ENCODE results near the gene VWA5B1.

VWA5B1 gene

DNA sequence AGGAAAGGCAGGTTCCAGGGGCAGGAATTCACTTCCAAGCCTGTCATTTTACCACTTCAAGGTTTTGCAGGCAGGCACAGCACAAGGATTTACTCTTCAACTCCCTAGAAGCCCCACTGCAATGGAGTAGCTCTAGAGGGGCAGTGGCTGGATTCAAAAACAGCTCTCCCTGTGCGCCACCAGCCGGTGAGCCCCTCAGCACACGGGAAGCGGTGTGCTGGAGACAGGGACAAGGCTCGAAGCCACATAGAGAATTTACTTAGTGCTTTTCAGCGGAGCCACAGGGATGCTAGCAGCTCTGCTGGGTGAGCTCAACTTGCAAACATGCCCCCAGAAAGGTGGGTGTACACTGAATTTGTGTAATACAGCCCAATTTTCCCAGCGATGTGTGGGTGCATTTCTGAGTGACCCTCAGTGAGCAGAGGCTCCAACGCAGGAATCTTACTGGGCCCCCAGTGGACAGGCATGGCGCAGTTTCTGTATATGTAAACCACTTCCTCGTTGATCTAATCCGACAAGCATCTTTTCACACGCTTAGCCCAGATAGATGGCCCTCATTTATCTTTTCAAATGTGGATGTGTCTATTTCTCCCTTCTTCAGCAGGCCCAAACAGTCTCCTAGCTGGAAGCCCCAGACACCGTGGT lies 10.9 kb downstream of the VWA5B1 start:
- no peak overlapping the region for H2AFZ ChIP-seq (ENCODE audit: low read depth, low read length)
- no peak overlapping the region for H3K4me3 ChIP-seq (ENCODE audit: low read length)
- H3K36me3 ChIP-seq (replicated peaks; ENCODE audit: low read depth, low read length): no peaks in the 10 kb centered on the region
- no peak overlapping the region for H3K4me2 ChIP-seq (ENCODE audit: low read length)
- H3K27me3 ChIP-seq (ENCODE audit: low read depth, low read length): peaks cover 11% of the 10 kb centered on the region; the same call in 1 of the 2 replicates
- no peaks in the 10 kb centered on the region for H4K20me1 ChIP-seq (ENCODE audit: insufficient read depth, low read length)
- H3K79me2 ChIP-seq (ENCODE audit: low read length): no peaks in the 10 kb centered on the region
- no peak for TF ChIP-seq EZH2phosphoT487 (IDR thresholded peaks at IDR 0.05; ENCODE audit: low read depth)
- TF ChIP-seq, protein P1, sequence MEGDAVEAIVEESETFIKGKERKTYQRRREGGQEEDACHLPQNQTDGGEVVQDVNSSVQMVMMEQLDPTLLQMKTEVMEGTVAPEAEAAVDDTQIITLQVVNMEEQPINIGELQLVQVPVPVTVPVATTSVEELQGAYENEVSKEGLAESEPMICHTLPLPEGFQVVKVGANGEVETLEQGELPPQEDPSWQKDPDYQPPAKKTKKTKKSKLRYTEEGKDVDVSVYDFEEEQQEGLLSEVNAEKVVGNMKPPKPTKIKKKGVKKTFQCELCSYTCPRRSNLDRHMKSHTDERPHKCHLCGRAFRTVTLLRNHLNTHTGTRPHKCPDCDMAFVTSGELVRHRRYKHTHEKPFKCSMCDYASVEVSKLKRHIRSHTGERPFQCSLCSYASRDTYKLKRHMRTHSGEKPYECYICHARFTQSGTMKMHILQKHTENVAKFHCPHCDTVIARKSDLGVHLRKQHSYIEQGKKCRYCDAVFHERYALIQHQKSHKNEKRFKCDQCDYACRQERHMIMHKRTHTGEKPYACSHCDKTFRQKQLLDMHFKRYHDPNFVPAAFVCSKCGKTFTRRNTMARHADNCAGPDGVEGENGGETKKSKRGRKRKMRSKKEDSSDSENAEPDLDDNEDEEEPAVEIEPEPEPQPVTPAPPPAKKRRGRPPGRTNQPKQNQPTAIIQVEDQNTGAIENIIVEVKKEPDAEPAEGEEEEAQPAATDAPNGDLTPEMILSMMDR (IDR thresholded peaks at IDR 0.05; ENCODE audit: low read depth, low read length): no peak
- H3K9me3 ChIP-seq (ENCODE audit: insufficient read depth, low read length): no peaks in the 10 kb centered on the region
- H3K27ac ChIP-seq (ENCODE audit: low read length): no peak overlapping the region
- H3K4me1 ChIP-seq (ENCODE audit: low read length): no peaks in the 10 kb centered on the region
- H3K9ac ChIP-seq (ENCODE audit: low read length): no peak overlapping the region

DNA sequence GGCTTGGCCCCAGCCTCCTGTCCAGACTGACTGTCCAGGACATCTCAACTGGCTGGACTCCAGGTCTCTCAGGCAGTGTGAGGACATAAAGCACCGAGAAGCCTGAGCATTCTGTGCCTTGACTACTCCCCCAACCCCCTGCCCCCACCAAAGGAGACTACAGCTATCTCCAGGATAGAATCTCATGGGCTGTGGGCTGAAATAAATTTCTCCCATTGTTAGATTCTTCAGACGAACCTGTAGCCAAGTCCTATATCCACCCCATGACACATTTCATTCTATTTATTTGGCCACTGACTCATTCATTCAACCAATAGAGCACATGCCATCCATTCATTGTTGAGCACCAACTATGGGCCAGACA lies 11.4 kb downstream of the VWA5B1 start:
- no peaks in the 10 kb centered on the region for H3K79me2 ChIP-seq (ENCODE audit: low read length)
- no peaks in the 10 kb centered on the region for H3K4me1 ChIP-seq (ENCODE audit: low read length)
- no peaks in the 10 kb centered on the region for H4K20me1 ChIP-seq (ENCODE audit: insufficient read depth, low read length)
- no peak overlapping the region for H3K4me3 ChIP-seq (ENCODE audit: low read length)
- H3K27me3 ChIP-seq (ENCODE audit: low read depth, low read length): peaks cover 11% of the 10 kb centered on the region; the same call in 1 of the 2 replicates
- H3K9ac ChIP-seq (ENCODE audit: low read length): no peak overlapping the region
- H3K36me3 ChIP-seq (replicated peaks; ENCODE audit: low read depth, low read length): no peaks in the 10 kb centered on the region
- H3K4me2 ChIP-seq (ENCODE audit: low read length): no peak overlapping the region
- H3K27ac ChIP-seq (ENCODE audit: low read length): no peak overlapping the region
- TF ChIP-seq, protein P1 (IDR thresholded peaks at IDR 0.05; ENCODE audit: low read depth, low read length): no peak
- no peak for TF ChIP-seq EZH2phosphoT487 (IDR thresholded peaks at IDR 0.05; ENCODE audit: low read depth)
- H2AFZ ChIP-seq (ENCODE audit: low read depth, low read length): no peak overlapping the region
- no peaks in the 10 kb centered on the region for H3K9me3 ChIP-seq (ENCODE audit: insufficient read depth, low read length)

DNA sequence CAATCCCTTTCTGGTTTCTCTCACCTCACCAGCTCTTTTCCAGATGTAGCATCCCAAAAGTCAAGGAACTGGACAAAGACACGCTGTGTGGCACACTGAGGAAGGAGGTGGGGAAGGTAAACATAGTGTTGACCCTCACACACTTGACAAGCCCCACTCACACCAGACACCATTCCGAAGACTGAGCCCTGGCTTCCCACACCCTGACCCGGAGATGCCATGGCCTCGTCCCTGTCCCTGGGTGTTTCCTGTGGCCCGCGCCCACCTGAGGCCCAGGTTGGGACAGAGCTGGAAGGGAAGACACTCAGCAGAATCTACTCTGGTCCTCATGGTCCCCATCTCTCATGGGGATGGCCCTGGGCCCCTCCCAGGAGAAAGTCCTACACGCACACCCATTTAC lies 16.4 kb downstream of the VWA5B1 start:
- Histone ChIP-seq H2AFZ (ENCODE audit: low read depth, low read length) (no peak overlapping the region), H4K20me1 (ENCODE audit: insufficient read depth, low read length) (no peaks in the 10 kb centered on the region), H3K79me2 (ENCODE audit: low read length) (no peaks in the 10 kb centered on the region), H3K4me2 (ENCODE audit: low read length) (no peak overlapping the region), H3K9me3 (ENCODE audit: insufficient read depth, low read length) (no peaks in the 10 kb centered on the region), H3K4me3 (ENCODE audit: low read length) (no peak overlapping the region), H3K27me3 (ENCODE audit: low read depth, low read length) (no peaks in the 10 kb centered on the region), H3K27ac (ENCODE audit: low read length) (no peak overlapping the region), H3K4me1 (ENCODE audit: low read length) (no peaks in the 10 kb centered on the region), H3K9ac (ENCODE audit: low read length) (no peak overlapping the region), H3K36me3 (replicated peaks; ENCODE audit: low read depth, low read length) (no peaks in the 10 kb centered on the region)
- TF ChIP-seq, protein P1 (IDR thresholded peaks at IDR 0.05; ENCODE audit: low read depth, low read length): no peak
- no peak for TF ChIP-seq EZH2phosphoT487 (IDR thresholded peaks at IDR 0.05; ENCODE audit: low read depth)

DNA sequence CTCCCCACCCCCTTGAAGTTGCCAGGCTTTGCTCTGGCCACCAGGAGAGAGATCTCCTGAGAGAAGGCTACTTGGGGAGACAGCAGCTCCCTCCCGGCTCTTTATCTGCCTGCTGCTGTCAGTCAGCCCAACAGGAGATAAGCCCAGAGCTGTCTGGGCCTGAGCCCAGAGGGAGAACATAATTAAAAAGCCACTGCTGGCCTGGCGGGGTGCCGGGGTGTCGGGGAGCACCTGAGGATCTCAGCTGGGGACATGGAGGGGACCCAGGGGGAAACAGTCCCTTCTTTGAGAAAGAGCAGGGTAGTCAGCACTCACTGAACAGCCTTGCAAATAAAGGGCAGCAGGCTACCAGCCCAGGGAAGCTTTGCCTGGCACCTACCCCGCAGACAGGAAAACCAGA lies 17.9 kb downstream of the VWA5B1 start:
- Histone ChIP-seq H3K9me3 (ENCODE audit: insufficient read depth, low read length) (no peaks in the 10 kb centered on the region), H3K9ac (ENCODE audit: low read length) (no peak overlapping the region), H3K27me3 (ENCODE audit: low read depth, low read length) (no peaks in the 10 kb centered on the region), H3K27ac (ENCODE audit: low read length) (no peak overlapping the region), H3K36me3 (replicated peaks; ENCODE audit: low read depth, low read length) (no peaks in the 10 kb centered on the region), H3K4me2 (ENCODE audit: low read length) (no peak overlapping the region), H4K20me1 (ENCODE audit: insufficient read depth, low read length) (no peaks in the 10 kb centered on the region), H3K79me2 (ENCODE audit: low read length) (no peaks in the 10 kb centered on the region), H3K4me1 (ENCODE audit: low read length) (no peaks in the 10 kb centered on the region), H2AFZ (ENCODE audit: low read depth, low read length) (no peak overlapping the region), H3K4me3 (ENCODE audit: low read length) (no peak overlapping the region)
- TF ChIP-seq EZH2phosphoT487 (IDR thresholded peaks at IDR 0.05; ENCODE audit: low read depth): no peak
- TF ChIP-seq, protein P1 (IDR thresholded peaks at IDR 0.05; ENCODE audit: low read depth, low read length): no peak
